Uterus (tissue), 2 donors: ENCODE data around the gene RNF19B.

Experiments
- CTCF ChIP-seq, 4 experiments: fragments of 200-600 bp in 2 of 4; fragments of 450-650 bp in 2 of 4; sonication (generic) in 2 of 4; IDR thresholded peaks; one replicate each; pipeline ENCODE4 v1.5.1; 2016 to 2019; ENCODE audit warnings: antibody characterized with exemption in 4 of 4, mild to moderate bottlenecking in 2 of 4, moderate library complexity in 1 of 4
- POLR2A ChIP-seq, 2 donors: fragments of 450-650 bp; IDR thresholded peaks; one replicate each; pipeline ENCODE4 v1.6.1; 2016; ENCODE audit warnings: antibody characterized with exemption in 2 of 2, mild to moderate bottlenecking in 1 of 2, moderate library complexity in 1 of 2

GRCh38 chr1:32948905-32949304 is 15.7 kb downstream of the RNF19B start:
- TF ChIP-seq CTCF (IDR thresholded peaks at IDR 0.05) (no peak), POLR2A (IDR thresholded peaks at IDR 0.05) (peak in 1 of 2 donors; percentile 8)
